Measurements from ENCODE around the gene CD6. TPM values are rescaled to one million over a fixed set of nuclear protein-coding genes. Genes with fewer than 3 reads are reported as not detected.

The CD6 gene
- total and polyA plus RNA-seq, 10 of the 15 experiments (the other 5 are each of a cell fraction or from before 2014, with no cell fraction given), result 0.37 to 17.6 (median 6.2) TPM

DNA sequence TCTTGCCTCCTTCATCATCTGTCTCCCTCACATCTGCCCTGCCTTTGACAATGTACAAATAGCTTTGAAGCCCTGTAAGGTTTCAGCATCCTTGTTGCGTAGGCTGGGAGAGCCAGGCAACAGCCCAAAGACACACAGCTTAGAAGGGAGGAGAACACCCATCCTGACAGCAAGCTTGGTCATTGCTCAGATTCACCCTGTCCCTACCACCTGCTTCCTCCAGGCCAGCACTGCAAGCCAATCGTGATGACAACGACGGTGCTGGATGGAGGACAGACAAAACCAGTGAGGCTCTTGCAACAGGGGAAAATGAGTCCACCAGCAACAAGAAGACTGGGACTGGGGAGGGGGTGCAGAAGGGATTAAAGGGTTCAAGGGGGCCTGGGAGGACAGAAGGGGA is 97.9 kb downstream of the CD6 start:
- Histone ChIP-seq H3K4me3 (no peak overlapping the region), H3K9me3 (replicated peaks; ENCODE audit: control insufficient read depth, insufficient read depth, low read length) (no peaks in the 10 kb centered on the region), H3K4me1 (ENCODE audit: control insufficient read depth, insufficient read depth, low read length) (peaks cover 26% of the 10 kb centered on the region), H2AFZ (ENCODE audit: control insufficient read depth, low read depth, low read length) (no peak overlapping the region), H3K27ac (ENCODE audit: control insufficient read depth, insufficient read depth) (no peak overlapping the region; the same call in 1 of the 2 replicates), H3K4me2 (ENCODE audit: control insufficient read depth, insufficient read depth) (no peak overlapping the region), H3K27me3 (replicated peaks in 1 of 2; ENCODE audit: control insufficient read depth in 2 of 2, insufficient read depth in 2 of 2, low read length in 1 of 2) (no peaks in the 10 kb centered on the region), H3K79me2 (ENCODE audit: control insufficient read depth, insufficient read depth, low read length) (no peaks in the 10 kb centered on the region), H3K36me3 (ENCODE audit: control insufficient read depth in 2 of 2, insufficient read depth in 2 of 2, low read length in 1 of 2) (peaks cover 0 to 3% of the 10 kb centered on the region in 2 experiments; a peak in 2 of 4 replicates), H4K20me1 (ENCODE audit: control insufficient read depth, insufficient read depth) (no peaks in the 10 kb centered on the region), H3K9ac (ENCODE audit: control insufficient read depth, insufficient read depth, low read length) (no peak overlapping the region)
- in situ Hi-C loops (cut with MboI), result loop anchor here (10.0 kb wide), 1 partner anchor 615 kb away; the partner anchor contains the start of gene MS4A1
- DNase-seq (ENCODE audit: low read depth, low spot score), result no peak
- intact Hi-C loops (cut with micrococcal nuclease; ENCODE audit: unreplicated experiment), result no loop called here
- ChIA-PET CTCF (interaction anchor here (0.7 to 2.2 kb wide), 2 partner anchors 153 to 874 kb away, joined by 3 to 7 read pairs; no protein-coding TSS in a partner anchor), POLR2A (interaction anchor here (1.5 to 3.5 kb wide), 3 partner anchors 8 to 165 kb away, joined by 3 to 26 read pairs (median 13); no protein-coding TSS in a partner anchor), SMC1A (ENCODE audit: uncharacterized antibody, unreplicated experiment) (interaction anchor here (0.8 to 2.5 kb wide), 6 partner anchors 9 to 119 kb away, joined by 3 to 30 read pairs (median 4); no protein-coding TSS in a partner anchor), RAD21 (ENCODE audit: unreplicated experiment) (interaction anchor here (4.0 to 7.8 kb wide), 2 partner anchors 9 to 27 kb away, joined by 38 to 57 read pairs; no protein-coding TSS in a partner anchor)
- ATAC-seq, result no peak
- 99% methylated on average over 4 of the region's 4 CpGs for WGBS (ENCODE audit: insufficient coverage, insufficient replicate concordance, low lambda C conversion rate, missing lambda C conversion rate)
- BruUV-seq (replicated peaks), result no TSS peak
- FAIRE-seq, result no peak
- TF ChIP-seq, protein P1, sequence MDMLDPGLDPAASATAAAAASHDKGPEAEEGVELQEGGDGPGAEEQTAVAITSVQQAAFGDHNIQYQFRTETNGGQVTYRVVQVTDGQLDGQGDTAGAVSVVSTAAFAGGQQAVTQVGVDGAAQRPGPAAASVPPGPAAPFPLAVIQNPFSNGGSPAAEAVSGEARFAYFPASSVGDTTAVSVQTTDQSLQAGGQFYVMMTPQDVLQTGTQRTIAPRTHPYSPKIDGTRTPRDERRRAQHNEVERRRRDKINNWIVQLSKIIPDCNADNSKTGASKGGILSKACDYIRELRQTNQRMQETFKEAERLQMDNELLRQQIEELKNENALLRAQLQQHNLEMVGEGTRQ (IDR thresholded peaks at IDR 0.05; ENCODE audit: borderline replicate concordance, low read depth, low read length), result no peak
- TF ChIP-seq ZNF274 (IDR thresholded peaks at IDR 0.05; ENCODE audit: insufficient read depth, insufficient read length), result no peak
- TF ChIP-seq, protein P2, sequence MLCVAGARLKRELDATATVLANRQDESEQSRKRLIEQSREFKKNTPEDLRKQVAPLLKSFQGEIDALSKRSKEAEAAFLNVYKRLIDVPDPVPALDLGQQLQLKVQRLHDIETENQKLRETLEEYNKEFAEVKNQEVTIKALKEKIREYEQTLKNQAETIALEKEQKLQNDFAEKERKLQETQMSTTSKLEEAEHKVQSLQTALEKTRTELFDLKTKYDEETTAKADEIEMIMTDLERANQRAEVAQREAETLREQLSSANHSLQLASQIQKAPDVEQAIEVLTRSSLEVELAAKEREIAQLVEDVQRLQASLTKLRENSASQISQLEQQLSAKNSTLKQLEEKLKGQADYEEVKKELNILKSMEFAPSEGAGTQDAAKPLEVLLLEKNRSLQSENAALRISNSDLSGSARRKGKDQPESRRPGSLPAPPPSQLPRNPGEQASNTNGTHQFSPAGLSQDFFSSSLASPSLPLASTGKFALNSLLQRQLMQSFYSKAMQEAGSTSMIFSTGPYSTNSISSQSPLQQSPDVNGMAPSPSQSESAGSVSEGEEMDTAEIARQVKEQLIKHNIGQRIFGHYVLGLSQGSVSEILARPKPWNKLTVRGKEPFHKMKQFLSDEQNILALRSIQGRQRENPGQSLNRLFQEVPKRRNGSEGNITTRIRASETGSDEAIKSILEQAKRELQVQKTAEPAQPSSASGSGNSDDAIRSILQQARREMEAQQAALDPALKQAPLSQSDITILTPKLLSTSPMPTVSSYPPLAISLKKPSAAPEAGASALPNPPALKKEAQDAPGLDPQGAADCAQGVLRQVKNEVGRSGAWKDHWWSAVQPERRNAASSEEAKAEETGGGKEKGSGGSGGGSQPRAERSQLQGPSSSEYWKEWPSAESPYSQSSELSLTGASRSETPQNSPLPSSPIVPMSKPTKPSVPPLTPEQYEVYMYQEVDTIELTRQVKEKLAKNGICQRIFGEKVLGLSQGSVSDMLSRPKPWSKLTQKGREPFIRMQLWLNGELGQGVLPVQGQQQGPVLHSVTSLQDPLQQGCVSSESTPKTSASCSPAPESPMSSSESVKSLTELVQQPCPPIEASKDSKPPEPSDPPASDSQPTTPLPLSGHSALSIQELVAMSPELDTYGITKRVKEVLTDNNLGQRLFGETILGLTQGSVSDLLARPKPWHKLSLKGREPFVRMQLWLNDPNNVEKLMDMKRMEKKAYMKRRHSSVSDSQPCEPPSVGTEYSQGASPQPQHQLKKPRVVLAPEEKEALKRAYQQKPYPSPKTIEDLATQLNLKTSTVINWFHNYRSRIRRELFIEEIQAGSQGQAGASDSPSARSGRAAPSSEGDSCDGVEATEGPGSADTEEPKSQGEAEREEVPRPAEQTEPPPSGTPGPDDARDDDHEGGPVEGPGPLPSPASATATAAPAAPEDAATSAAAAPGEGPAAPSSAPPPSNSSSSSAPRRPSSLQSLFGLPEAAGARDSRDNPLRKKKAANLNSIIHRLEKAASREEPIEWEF (IDR thresholded peaks at IDR 0.05; ENCODE audit: insufficient replicate concordance, low read depth, low read length), result no peak
- TF ChIP-seq IKZF1 (conservative IDR thresholded peaks at IDR 0.05), result no peak
- no peak for TF ChIP-seq MEF2A (IDR thresholded peaks at IDR 0.05; ENCODE audit: insufficient read depth, low read depth, low read length)
- no peak for TF ChIP-seq POLR2A (IDR thresholded peaks at IDR 0.05; ENCODE audit: low read depth, low read length)

Small RNAs within 50 kb of the gene (small RNA-seq; reads per million reads assigned to genes)
- not detected for gene RNU6-933P

Other genes starting within 250 kb of the CD6 start
Only the 7 nearest of the 13 such genes appear.
- gene CCDC86, start 129.6 kb upstream of the CD6 start, total RNA-seq (2014; rRNA removed), result 26.5 and 39.7 TPM in 2 replicates
- 6.6 and 7.2 TPM in 2 replicates for gene CCDC86, start 129.6 kb upstream of the CD6 start, total RNA-seq (2014; rRNA removed; fragmentation: Illumina TruSeq; extraction: Trizol)
- 51.1 and 58.2 TPM in 2 replicates for gene CCDC86, start 129.6 kb upstream of the CD6 start, total RNA-seq (2021)
- gene CCDC86, start 129.6 kb upstream of the CD6 start, polyA plus RNA-seq (2011; rRNA removed), result 7.7 and 22.3 TPM in 2 replicates
- 24.7 and 37.7 TPM in 2 replicates for gene CCDC86, start 129.6 kb upstream of the CD6 start, polyA plus RNA-seq (2014; fragmentation: Illumina TruSeq; extraction: Trizol)
- 1 to 10 TPM; 2.0 to 4.4 TPM for gene CCDC86, start 129.6 kb upstream of the CD6 start, polyA plus RNA-seq (2014; fragmentation: Nextera tagmentation; extraction: Ambion mirVana)
- 44.4 and 49.6 TPM in 2 replicates for gene CCDC86, start 129.6 kb upstream of the CD6 start, polyA plus RNA-seq (2014; rRNA removed)
- 10 to 100 TPM; 78.6 to 87.2 TPM for gene CCDC86, start 129.6 kb upstream of the CD6 start, polyA plus RNA-seq (2016; fragmentation: Nextera tagmentation; extraction: Ambion mirVana)
- not detected in 2 replicates for gene PTGDR2, start 115.7 kb upstream of the CD6 start, total RNA-seq (2014; rRNA removed)
- not detected in 2 replicates for gene PTGDR2, start 115.7 kb upstream of the CD6 start, total RNA-seq (2014; rRNA removed; fragmentation: Illumina TruSeq; extraction: Trizol)
- 0.13 TPM in 1 of 2 replicates, not detected in the other for gene PTGDR2, start 115.7 kb upstream of the CD6 start, total RNA-seq (2021)
- gene PTGDR2, start 115.7 kb upstream of the CD6 start, polyA plus RNA-seq (2011; rRNA removed), result not detected in 2 replicates
- 0.01 TPM in 1 of 2 replicates, not detected in the other for gene PTGDR2, start 115.7 kb upstream of the CD6 start, polyA plus RNA-seq (2014; fragmentation: Illumina TruSeq; extraction: Trizol)
- gene PTGDR2, start 115.7 kb upstream of the CD6 start, polyA plus RNA-seq (2014; fragmentation: Nextera tagmentation; extraction: Ambion mirVana), result not detected
- gene PTGDR2, start 115.7 kb upstream of the CD6 start, polyA plus RNA-seq (2014; rRNA removed), result 0.03 TPM in 1 of 2 replicates, not detected in the other
- under 1 TPM; 0.17 to 0.28 TPM for gene PTGDR2, start 115.7 kb upstream of the CD6 start, polyA plus RNA-seq (2016; fragmentation: Nextera tagmentation; extraction: Ambion mirVana)
- not detected in 2 replicates for gene ZP1, start 104.1 kb upstream of the CD6 start, total RNA-seq (2014; rRNA removed)
- not detected in 2 replicates for gene ZP1, start 104.1 kb upstream of the CD6 start, total RNA-seq (2014; rRNA removed; fragmentation: Illumina TruSeq; extraction: Trizol)
- not detected in 2 replicates for gene ZP1, start 104.1 kb upstream of the CD6 start, total RNA-seq (2021)
- not detected in 2 replicates for gene ZP1, start 104.1 kb upstream of the CD6 start, polyA plus RNA-seq (2011; rRNA removed)
- gene ZP1, start 104.1 kb upstream of the CD6 start, polyA plus RNA-seq (2014; fragmentation: Illumina TruSeq; extraction: Trizol), result not detected in 2 replicates
- gene ZP1, start 104.1 kb upstream of the CD6 start, polyA plus RNA-seq (2014; fragmentation: Nextera tagmentation; extraction: Ambion mirVana), result not detected
- gene ZP1, start 104.1 kb upstream of the CD6 start, polyA plus RNA-seq (2014; rRNA removed), result not detected in 2 replicates
- not detected for gene ZP1, start 104.1 kb upstream of the CD6 start, polyA plus RNA-seq (2016; fragmentation: Nextera tagmentation; extraction: Ambion mirVana)
- 95.6 and 109 TPM in 2 replicates for gene PRPF19, start 65.1 kb upstream of the CD6 start, total RNA-seq (2014; rRNA removed)
- 48.7 and 53.1 TPM in 2 replicates for gene PRPF19, start 65.1 kb upstream of the CD6 start, total RNA-seq (2014; rRNA removed; fragmentation: Illumina TruSeq; extraction: Trizol)
- 165 and 170 TPM in 2 replicates for gene PRPF19, start 65.1 kb upstream of the CD6 start, total RNA-seq (2021)
- gene PRPF19, start 65.1 kb upstream of the CD6 start, polyA plus RNA-seq (2011; rRNA removed), result 12.9 and 25.6 TPM in 2 replicates
- 109 and 151 TPM in 2 replicates for gene PRPF19, start 65.1 kb upstream of the CD6 start, polyA plus RNA-seq (2014; fragmentation: Illumina TruSeq; extraction: Trizol)
- gene PRPF19, start 65.1 kb upstream of the CD6 start, polyA plus RNA-seq (2014; fragmentation: Nextera tagmentation; extraction: Ambion mirVana), result 10 to 100 TPM in 1 of 2 experiments, 1 to 10 TPM in 1; 8.7 to 27.7 TPM
- gene PRPF19, start 65.1 kb upstream of the CD6 start, polyA plus RNA-seq (2014; rRNA removed), result 74.4 and 88.5 TPM in 2 replicates
- gene PRPF19, start 65.1 kb upstream of the CD6 start, polyA plus RNA-seq (2016; fragmentation: Nextera tagmentation; extraction: Ambion mirVana), result 10 to 100 TPM; 59.8 to 62.9 TPM
- 62.8 and 66.8 TPM in 2 replicates for gene TMEM109, start 57.5 kb upstream of the CD6 start, total RNA-seq (2014; rRNA removed)
- gene TMEM109, start 57.5 kb upstream of the CD6 start, total RNA-seq (2014; rRNA removed; fragmentation: Illumina TruSeq; extraction: Trizol), result 38.3 and 43.3 TPM in 2 replicates
- gene TMEM109, start 57.5 kb upstream of the CD6 start, total RNA-seq (2021), result 124 and 128 TPM in 2 replicates
- gene TMEM109, start 57.5 kb upstream of the CD6 start, polyA plus RNA-seq (2011; rRNA removed), result 8.1 and 25.7 TPM in 2 replicates
- 73.9 and 115 TPM in 2 replicates for gene TMEM109, start 57.5 kb upstream of the CD6 start, polyA plus RNA-seq (2014; fragmentation: Illumina TruSeq; extraction: Trizol)
- gene TMEM109, start 57.5 kb upstream of the CD6 start, polyA plus RNA-seq (2014; fragmentation: Nextera tagmentation; extraction: Ambion mirVana), result 10 to 100 TPM; 21.9 to 52.9 TPM
- gene TMEM109, start 57.5 kb upstream of the CD6 start, polyA plus RNA-seq (2014; rRNA removed), result 104 and 117 TPM in 2 replicates
- gene TMEM109, start 57.5 kb upstream of the CD6 start, polyA plus RNA-seq (2016; fragmentation: Nextera tagmentation; extraction: Ambion mirVana), result 100 to 1,000 TPM; 179 to 199 TPM
- 6.4 and 14.1 TPM in 2 replicates for gene TMEM132A, start 47.2 kb upstream of the CD6 start, total RNA-seq (2014; rRNA removed)
- gene TMEM132A, start 47.2 kb upstream of the CD6 start, total RNA-seq (2014; rRNA removed; fragmentation: Illumina TruSeq; extraction: Trizol), result 4.1 and 5.6 TPM in 2 replicates
- gene TMEM132A, start 47.2 kb upstream of the CD6 start, total RNA-seq (2021), result 16.0 and 25.0 TPM in 2 replicates
- gene TMEM132A, start 47.2 kb upstream of the CD6 start, polyA plus RNA-seq (2011; rRNA removed), result 0.56 and 0.78 TPM in 2 replicates
- gene TMEM132A, start 47.2 kb upstream of the CD6 start, polyA plus RNA-seq (2014; fragmentation: Illumina TruSeq; extraction: Trizol), result 1.5 and 1.7 TPM in 2 replicates
- gene TMEM132A, start 47.2 kb upstream of the CD6 start, polyA plus RNA-seq (2014; fragmentation: Nextera tagmentation; extraction: Ambion mirVana), result under 1 TPM; 0.16 to 0.79 TPM
- 9.9 and 14.6 TPM in 2 replicates for gene TMEM132A, start 47.2 kb upstream of the CD6 start, polyA plus RNA-seq (2014; rRNA removed)
- gene TMEM132A, start 47.2 kb upstream of the CD6 start, polyA plus RNA-seq (2016; fragmentation: Nextera tagmentation; extraction: Ambion mirVana), result 1 to 10 TPM; 3.4 to 5.2 TPM
- gene SLC15A3, start 19.5 kb upstream of the CD6 start, total RNA-seq (2014; rRNA removed), result 71.3 and 83.5 TPM in 2 replicates
- gene SLC15A3, start 19.5 kb upstream of the CD6 start, total RNA-seq (2014; rRNA removed; fragmentation: Illumina TruSeq; extraction: Trizol), result 51.5 and 56.3 TPM in 2 replicates
- gene SLC15A3, start 19.5 kb upstream of the CD6 start, total RNA-seq (2021), result 93.3 and 102 TPM in 2 replicates
- gene SLC15A3, start 19.5 kb upstream of the CD6 start, polyA plus RNA-seq (2011; rRNA removed), result 18.2 and 44.9 TPM in 2 replicates
- 11.7 and 54.8 TPM in 2 replicates for gene SLC15A3, start 19.5 kb upstream of the CD6 start, polyA plus RNA-seq (2014; fragmentation: Illumina TruSeq; extraction: Trizol)
- gene SLC15A3, start 19.5 kb upstream of the CD6 start, polyA plus RNA-seq (2014; fragmentation: Nextera tagmentation; extraction: Ambion mirVana), result 10 to 100 TPM; 17.7 to 55.4 TPM
- gene SLC15A3, start 19.5 kb upstream of the CD6 start, polyA plus RNA-seq (2014; rRNA removed), result 71.9 and 83.8 TPM in 2 replicates
- 10 to 100 TPM; 53.4 to 57.7 TPM for gene SLC15A3, start 19.5 kb upstream of the CD6 start, polyA plus RNA-seq (2016; fragmentation: Nextera tagmentation; extraction: Ambion mirVana)